IPS-NIHi11 (cell line): Measurements from ENCODE around the gene IMPDH1.
A peak's percentile ranks its signal among the peaks of the same experiment; 100 is the strongest.

ENCODE experiments used
- DNase-seq: peaks from one replicate; pipeline ENCODE4 v3.0.0; 2012; ENCODE audit warnings: mixed read lengths, low spot score

The IMPDH1 gene

DNA sequence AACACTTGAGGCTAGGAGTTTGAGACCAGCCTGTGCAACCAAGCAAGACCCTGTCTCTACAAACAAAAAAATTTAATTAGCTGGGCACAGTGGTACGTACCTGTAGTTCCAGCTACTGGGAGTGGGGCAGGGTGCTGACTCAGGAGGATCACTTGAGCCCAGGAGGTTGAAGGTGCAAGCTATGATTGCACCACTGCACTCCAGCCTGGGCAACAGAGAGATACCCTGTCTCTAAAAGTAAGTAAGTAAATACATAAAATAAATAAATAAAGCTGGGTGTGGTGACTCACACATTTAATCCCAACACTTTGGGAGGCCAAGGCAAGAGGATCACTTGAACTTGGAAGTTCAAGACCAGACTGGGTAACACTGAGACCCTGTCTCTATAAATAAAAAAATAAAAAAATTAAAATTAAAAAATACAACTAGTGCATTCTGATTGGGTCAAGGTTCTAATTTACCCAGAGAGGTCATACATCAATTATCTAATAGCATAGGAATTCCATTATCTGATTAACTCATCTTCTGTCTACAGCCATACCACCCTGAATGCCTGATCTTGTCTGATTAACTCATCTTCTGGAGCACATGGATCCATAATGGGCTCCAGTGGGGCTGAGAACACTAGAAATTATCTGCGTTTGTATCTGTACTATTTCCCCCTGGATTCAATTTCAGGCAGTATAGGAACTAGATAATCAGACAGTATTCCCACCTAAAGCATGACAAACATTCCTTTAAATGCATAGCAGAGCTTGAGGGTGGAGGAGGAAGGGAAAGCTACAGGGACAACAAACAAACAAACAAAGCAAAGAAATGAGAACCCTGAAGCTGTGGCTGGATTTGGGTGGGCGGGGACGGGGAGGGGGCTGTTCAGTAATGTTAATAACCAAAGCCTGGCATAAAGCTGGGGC is 24.9 kb upstream of the IMPDH1 start:
- no peak for DNase-seq

DNA sequence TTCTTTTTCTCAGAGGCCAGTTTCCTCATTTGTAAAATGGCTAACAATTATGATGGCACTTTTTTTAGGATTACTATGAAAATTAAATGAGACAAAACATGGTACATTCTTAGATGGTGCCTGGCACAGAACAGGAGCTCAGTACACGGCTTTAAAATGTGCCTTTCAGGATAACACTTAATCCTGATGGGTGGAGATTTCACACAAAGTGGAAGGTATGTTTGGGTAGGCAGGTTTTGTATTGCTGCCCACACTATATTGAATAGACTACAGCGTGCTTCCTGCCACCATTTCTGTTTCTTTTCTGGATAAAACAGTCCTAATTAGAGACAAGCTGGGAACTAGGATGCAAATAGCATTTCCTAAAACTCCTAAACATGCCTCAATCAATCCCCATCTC is 22.0 kb upstream of the IMPDH1 start:
- no peak for DNase-seq

DNA sequence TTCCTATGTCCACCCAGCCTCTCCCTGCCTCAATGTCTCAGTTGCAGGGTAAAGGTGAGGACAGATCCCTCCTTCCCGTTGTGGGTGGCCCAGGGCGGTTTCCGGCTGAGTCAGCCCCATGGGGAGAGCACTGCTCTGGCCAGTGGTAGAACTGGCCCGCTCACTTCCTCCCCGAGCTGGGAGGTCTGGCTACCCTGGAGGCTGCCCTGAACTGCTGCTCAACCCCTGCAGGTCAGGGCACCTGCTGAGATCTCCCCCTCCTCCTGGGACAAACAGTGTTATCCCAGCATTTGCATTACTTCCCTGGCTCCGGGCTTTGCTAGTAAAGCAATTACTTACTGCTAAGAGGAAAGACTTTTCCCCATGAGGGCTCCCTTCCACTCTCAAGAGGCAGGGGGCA is 21.4 kb upstream of the IMPDH1 start:
- DNase-seq = no peak

DNA sequence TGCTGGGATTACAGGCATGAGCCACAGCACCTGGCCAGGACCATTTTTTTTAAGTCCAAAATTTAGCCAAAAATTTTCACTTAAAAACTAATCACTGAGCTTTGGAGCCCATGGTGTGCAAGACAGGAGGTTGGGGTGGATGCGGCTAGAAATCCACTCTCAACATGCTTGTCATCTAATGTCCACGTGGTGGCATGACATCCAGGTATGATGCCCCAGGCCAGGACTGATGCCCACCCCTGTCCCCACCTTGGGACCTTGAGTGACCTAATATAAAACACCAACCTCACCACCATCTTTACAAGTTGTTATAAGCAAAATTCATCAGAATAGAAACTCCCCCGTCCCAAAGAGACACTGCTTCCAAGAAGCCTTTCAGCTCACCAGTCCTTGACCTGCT is 20.4 kb upstream of the IMPDH1 start:
- no peak for DNase-seq

DNA sequence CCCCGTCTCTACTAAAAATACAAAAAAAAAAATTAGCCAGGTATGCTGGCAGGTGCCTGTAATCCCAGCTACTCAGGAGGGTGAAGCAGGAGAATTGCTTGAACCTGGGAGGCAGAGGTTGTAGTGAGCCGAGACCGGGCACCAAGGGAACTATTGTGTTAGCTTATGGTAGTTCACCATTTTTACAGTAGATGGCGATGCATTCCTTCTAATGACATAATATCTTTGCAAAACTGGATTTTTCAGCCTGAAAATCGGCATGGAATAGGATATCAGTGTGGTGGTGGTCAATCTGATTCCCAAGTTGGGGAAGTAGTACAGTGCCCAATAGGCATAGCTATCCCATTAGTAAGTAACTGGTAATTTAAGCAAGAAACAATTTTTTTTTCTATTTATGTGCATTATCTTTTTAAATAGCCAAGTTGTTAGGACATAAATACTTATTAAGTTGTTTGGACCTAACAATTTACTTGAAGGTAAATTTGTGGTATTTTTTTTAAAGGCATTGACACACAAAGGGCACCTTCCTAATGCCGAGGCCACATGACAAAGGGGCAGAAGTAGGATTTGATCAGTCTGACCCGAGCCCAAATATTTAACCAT is 17.6 kb upstream of the IMPDH1 start:
- DNase-seq = peak; percentile 51

DNA sequence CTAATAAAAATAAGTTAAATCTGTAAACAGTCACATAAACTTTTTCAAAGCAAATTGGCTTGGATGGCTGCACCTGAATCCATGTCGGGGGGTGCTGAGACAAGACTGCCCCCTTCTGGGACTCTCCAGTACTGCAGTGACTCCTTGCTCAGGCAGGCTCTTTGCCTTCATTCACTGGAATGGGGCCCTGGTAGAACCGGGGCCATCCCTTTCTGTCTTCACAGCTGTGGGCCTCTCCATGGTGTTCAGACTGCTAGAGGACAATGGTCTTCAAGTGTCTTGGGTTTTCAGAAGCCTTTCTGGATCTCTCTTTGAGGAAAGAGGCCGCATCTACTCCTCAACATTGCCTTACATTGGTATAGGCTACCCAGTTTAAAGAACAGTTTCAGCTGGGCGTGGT is 16.1 kb upstream of the IMPDH1 start:
- DNase-seq = peak; percentile 79

DNA sequence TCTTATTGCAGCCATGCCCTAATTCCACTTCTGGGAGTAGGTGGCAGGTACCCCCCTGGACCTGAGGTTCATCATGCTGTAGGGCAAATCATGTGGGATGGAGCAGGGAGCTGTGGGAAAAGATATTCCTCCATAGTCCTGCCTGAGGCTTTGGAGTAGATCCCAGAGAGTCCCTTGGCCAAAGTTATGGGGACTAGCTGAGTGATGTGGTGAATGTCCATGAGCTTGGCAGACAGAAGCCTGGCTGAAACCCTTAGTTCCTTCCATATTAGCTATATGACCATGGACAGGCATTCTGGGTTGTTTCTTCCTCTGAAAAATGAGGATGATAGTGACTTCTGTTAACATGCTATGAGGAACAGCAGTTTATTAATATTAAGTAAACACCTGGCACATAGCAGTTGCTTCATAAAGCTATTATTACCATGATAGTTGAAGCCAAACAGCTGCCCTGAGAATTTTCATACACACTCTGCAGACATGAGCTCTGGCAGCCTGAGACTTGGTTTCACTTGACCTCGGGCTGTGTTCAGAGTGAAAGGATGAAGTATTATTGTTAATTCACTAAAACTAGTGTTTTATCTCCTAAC is 15.0 kb upstream of the IMPDH1 start:
- no peak for DNase-seq

DNA sequence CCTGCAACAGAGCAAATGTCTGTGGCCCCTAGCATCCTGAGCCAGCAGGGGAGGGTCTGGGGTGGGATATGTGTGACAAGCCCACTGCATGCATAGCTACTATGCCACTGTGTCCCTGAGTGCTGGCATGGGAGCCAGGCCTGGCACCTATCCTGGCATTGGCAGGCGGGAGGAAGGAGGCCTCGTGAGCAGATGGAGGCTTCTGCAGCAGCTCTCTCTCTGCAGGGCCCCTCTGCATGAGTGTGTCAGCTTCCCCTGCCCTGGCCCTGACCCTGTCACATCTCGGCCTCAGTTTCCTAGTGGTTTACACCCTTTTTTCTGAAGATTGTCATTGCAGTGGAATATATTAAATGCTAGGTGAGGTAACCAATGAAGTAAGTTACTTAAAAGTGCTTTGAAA is 13.1 kb upstream of the IMPDH1 start:
- DNase-seq = no peak

DNA sequence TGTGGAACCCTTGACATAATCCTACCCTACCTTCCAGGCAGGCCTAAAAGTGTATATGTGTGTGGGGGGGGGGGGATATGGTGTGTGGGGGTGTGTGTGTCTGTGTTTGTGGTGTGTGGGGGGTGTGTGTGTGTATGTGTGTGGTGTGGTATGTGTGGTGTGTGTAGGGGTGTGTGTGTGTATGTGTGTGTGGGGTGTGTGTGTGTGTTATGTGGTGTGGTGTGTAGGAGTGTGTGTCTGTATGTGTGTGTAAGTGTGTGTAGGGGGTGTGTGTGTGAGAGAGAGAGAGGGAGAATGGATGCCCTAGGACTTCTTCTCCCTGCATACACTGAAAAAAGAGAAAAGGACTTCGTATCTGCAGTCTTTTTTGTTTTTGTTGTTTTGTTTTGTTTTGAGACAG is 12.3 kb upstream of the IMPDH1 start:
- no peak for DNase-seq

DNA sequence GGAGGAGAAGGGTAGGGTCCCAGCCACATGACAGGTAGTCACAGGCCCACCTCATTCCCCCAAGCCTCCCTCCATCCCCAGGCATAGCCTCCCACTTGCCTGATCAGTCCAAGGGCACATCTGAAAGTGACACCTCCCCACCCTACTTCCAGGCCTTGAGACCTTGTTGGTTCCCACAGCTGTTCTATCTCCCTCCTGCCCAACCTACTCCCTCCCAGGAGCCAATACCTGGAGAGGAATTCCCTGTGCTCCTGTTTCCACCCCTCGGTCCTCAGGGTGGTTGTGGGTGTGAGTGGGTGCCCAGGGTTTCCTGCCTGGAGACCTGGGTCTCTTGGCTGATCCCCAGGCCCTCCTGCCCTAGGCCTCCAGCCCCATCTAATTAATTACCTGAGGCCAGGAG is 11.6 kb upstream of the IMPDH1 start:
- no peak for DNase-seq

DNA sequence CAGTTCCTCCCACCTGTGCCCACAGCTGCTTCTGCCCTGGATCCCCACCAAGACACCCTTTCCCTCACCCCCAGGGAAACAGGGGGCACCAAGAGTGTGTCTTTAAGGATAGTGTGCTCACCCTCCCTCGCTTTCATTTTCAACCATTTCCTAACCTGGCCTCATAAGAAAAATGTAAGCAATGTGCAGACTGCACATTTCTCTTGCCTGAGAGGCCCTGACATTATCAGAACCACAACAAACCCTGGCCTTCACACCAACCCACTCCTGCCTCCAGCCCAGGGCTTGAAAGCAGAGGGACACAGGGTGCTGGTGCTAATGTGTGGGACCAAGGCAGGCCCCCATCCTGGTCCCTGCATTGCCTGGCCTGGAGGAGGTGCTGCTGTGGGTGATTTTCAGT is 11.0 kb upstream of the IMPDH1 start:
- DNase-seq = no peak

DNA sequence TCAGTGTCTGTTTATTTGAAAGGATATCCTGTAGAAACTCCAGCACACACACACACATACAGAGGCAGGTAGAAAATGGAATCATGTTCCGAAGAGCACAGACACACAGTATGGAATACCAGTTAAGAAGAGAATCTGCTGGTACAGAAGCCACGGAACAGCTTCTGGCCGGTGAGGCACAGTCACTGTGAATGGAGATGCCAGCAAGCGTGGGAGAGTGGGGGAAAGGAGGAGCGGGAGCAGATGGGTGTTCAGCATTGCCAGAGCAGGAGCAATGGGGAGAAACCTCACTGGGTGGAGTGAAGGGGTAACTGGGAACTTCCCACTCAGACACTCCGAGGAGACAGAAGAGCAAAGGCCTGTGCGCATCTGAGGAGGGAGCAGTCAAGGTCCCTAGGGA is 9.5 kb upstream of the IMPDH1 start:
- DNase-seq = no peak

DNA sequence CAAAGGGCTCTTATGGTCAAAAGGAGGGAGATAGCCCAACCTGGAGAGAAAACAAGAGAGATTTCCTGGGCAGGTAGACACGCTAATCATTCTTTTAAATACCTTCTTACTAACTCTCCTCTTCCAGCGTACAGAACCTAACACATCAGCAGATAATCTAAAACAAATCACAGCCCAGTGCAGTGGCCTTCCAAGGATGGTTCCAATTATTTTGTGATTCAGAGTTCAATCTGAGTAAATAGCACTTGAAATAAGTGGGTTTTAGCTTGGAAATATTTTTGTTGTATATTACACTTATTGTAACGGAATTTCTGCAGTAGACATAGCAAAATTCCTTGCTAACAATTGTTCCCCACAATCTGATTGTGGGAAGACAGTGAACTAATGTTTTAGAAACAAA is 7.3 kb upstream of the IMPDH1 start:
- DNase-seq = no peak

DNA sequence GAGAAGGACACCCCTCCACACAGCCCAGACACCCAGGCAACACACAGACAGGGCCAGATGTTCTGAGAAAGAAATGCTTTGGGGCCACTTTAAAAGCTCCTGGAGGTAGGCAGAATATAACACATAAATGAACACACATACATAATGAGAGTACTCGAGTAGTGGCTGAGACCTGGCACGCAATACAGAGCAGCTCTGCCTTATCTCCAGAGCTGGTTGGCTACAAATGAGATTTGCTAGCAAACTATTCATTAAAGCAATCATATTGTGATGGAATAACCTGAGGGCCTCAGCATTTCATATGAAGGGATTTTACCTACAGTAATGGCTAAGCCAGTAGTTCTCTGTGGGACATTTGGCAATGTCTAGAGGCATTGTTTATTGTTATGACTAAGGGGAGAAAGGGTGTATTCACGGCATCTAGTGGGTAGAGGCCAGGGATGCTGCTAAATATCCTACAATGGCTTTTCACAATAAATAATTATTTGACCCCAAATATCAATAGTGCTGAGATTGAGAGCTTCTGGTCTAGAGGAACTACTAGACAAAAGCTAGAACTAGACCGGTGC is 5.5 kb upstream of the IMPDH1 start:
- no peak for DNase-seq

DNA sequence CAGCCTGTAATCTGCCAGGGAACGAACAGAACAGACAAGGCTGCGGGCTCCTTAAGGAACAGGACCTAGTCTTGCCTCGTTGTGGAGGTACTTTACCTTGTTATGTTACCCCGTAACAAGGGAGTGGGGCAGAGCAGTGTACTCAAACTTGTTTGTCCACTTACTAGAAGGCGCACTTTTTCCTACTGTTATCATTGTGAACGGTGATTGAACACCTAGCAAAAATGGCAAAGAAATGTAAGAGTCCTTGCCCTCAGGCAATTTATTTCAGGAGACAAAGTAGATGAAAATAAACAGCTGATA is 620 bp upstream of the IMPDH1 start:
- DNase-seq = no peak

DNA sequence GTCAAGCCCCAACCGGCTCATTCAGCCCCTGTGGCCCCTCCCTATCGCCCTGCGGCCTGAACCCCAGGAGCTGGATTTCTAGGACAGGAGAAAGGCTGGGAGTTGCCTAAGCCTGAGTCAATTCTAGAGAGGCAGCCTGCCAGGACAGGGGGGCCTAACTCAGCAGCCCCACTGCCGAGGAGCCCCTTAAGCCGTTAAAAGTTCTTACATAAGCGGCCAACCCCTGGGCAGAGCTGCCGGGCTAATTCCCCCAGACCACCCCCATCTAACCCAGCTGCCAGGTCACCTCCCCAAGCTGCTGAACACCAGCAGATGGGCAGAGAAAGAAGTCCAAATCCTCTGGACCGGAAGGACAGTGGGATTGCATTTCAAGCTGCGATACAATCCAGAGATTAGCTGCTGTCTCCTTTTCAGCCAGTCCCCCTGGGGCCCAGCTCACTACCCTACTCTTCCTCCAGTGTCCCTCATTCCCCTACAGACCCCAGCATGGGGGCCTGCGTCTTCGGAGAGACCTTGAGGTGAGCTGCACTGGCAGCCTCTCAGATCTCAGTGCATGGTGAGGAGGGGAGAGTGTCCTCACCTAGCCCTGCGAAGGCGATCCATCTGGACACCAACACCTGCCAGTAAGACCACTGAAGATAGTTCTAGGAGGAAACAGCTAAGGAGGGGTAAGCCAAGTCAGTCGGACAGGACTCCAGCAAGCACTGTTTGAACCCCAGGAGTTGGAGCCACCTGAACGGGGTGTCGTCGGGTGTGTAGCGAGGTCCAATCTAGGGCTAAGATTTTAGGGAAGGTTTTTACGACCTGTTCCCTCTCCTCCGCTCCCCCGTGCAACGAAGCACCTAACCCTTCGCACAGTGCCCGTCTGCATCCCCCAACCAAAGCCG is 830 bp downstream of the IMPDH1 start:
- no peak for DNase-seq

DNA sequence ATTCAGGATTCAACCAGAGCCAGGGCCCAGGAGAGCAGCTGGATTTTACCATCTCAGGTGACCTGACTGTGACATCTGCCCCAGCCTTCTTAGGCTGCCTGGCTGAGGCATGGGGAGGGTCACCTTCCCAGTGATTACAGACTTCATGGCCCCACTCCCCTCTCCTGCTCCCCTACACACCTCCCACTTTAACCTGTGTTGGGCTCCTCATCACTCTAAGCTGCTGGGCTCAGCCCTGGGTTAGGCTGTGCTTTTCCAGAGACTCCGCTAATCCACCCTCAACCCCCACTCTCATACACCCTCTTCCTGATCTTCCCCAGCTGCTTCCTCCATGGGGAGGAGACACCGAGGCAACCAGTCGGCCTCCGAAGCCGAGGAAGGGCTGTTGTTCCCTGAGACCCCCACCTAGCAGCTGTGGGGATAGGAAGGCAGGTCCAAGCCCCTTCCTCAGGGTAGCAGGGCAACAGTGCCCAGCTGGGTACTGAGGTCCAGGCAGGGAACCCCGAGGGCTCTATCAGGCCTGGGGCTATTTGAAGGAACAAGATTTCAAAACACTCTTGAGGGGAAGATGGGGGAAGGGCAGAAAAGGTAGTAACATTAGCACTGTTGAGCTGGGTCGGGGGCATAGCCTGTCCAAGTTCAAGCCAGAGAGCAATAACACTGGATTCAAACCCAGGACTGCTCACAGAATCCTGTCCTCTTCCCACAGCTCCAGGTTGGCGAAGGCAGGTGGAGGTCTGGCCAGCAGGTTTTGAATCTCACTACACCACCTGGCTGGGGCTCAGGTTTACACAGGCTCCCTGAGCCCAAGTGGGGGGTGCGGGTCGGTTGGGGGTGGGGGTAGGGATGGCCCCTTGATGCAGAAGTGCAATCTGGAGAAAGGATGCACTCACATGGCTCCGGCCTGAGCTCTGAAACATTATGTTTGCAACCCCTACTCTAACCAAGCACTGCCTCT is 1.8 kb downstream of the IMPDH1 start:
- no peak for DNase-seq

DNA sequence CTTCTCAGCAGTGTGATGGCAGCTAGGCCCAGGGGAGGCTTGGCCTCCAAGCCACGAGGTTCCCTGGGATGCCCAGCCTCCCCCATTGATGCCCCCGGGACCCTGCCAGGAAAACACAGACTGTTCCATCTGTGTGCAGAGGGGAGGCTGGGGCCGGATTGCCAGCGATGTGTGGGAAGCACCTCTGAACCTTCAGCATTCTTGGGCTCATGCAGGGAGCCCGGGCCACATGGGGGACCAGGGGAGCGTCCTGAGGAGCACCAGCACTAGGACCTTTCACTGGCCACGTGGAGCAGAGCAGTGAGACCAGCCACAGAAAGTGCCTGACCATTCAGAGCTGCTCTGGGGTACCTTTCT is 2.6 kb downstream of the IMPDH1 start:
- DNase-seq = no peak

DNA sequence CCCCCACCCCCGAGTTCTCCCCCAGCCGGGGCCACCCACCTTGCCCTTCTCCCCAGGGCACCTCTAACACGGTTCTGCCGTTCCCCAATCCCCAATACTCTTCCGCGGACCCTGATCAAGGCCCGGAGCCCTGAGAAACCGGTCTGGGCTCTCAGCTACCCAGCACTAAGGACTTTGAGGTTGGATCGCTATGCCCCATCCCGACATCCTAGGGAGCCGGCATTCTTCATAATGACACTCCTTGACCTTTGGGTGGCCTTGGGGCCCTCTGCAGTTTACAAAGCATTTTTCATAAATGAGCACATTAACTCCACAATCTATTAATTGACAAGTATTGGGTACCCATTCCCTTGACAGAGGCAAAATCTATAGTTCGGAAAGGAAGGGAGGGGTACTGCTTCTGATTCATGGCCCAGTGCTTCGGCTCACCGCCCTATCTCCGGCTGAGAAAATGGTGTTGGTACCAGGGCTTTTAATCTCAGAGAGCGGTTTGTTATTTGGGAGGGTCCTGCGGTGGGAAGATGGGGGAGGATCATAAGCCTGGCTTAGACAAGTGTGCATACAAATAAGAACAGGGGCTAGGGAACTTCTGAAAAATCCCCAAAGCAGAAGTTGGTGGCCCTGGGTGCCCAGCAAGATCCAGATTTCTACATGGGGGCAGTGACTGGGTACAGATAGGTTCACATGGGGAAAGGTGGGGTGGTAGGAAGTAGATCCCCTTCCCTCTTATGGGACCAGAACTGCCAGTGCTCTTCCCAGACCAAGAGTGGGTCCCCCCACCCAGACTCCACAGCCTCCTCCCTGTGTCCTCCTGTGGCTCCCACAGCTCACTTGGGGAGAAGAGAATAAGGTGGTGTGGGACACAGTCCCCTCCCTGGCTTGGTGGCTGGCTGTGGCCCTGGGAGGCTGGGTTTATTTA is 3.2 kb downstream of the IMPDH1 start:
- DNase-seq = peak; percentile 51
